Liver (tissue), 3 donors: ENCODE measurements around the gene LRP5.

ENCODE experiments used
- CTCF ChIP-seq: fragments of 150-350 bp; IDR thresholded peaks from 2 replicates; pipeline ENCODE4 v1.5.1; 2017; ENCODE audit warnings: improper control_type of control experiment, low read depth, low read length; ENCODE audit not compliant: missing input control
- GABPA ChIP-seq, 2 donors: IDR thresholded peaks in 1 of 2; conservative IDR thresholded peaks in 1 of 2; 2 replicates each; pipeline ENCODE4 v1.6.1; 2016; ENCODE audit warnings: antibody characterized with exemption in 2 of 2, mild to moderate bottlenecking in 1 of 2, moderate library complexity in 1 of 2
- JUND ChIP-seq, 2 donors: IDR thresholded peaks; 2 replicates each; pipeline ENCODE4 v1.6.1; 2016; ENCODE audit warnings: antibody characterized with exemption in 2 of 2
- MAX ChIP-seq: IDR thresholded peaks from 2 replicates; pipeline ENCODE4 v1.6.1; 2016; ENCODE audit warnings: antibody characterized with exemption
- RAD21 ChIP-seq, 2 donors: IDR thresholded peaks; 2 replicates each; pipeline ENCODE4 v1.6.1; 2016; ENCODE audit warnings: antibody characterized with exemption in 2 of 2, mild to moderate bottlenecking in 2 of 2
- SP1 ChIP-seq: IDR thresholded peaks from 2 replicates; pipeline ENCODE4 v1.6.1; 2018; ENCODE audit warnings: antibody characterized with exemption, mild to moderate bottlenecking
- TAF1 ChIP-seq: conservative IDR thresholded peaks from 2 replicates; pipeline ENCODE4 v1.6.1; 2016; ENCODE audit warnings: antibody characterized with exemption, mild to moderate bottlenecking
- YY1 ChIP-seq: IDR thresholded peaks from 2 replicates; pipeline ENCODE4 v1.6.1; 2016; ENCODE audit warnings: antibody characterized with exemption, mild to moderate bottlenecking
- ZBTB33 ChIP-seq: IDR thresholded peaks from 2 replicates; pipeline ENCODE4 v1.6.1; 2016; ENCODE audit warnings: antibody characterized with exemption
- donor health status: healthy.
- donor health status: healthy.

GRCh38 chr11:68329978-68330699 is 17.7 kb downstream of the LRP5 start:
- TF ChIP-seq JUND (IDR thresholded peaks at IDR 0.05), result no peak
- TF ChIP-seq RAD21 (IDR thresholded peaks at IDR 0.05), result no peak
- no peak for TF ChIP-seq CTCF
- TF ChIP-seq TAF1, result no peak
- no peak for TF ChIP-seq GABPA (IDR thresholded peaks at IDR 0.05 in 1 of 2, conservative IDR thresholded peaks at IDR 0.05 in 1 of 2)
- TF ChIP-seq MAX, result no peak
- TF ChIP-seq YY1, result no peak
- TF ChIP-seq ZBTB33, result no peak
- no peak for TF ChIP-seq SP1
